ENCODE data around the gene CREB5. TPM values are rescaled to one million over a fixed set of nuclear protein-coding genes. Genes with fewer than 3 reads are reported as not detected.

The CREB5 gene
- total RNA-seq, 1 experiment from 2014 or later, result 1.3 TPM

GRCh38 chr7:28675429-28675828 is 263.1 kb downstream of the CREB5 start (continued):
- no peak for TF ChIP-seq FOXP4 (CRISPR knock-in tag; IDR thresholded peaks at IDR 0.05)
- no peak for TF ChIP-seq IRF2 (CRISPR knock-in tag; IDR thresholded peaks at IDR 0.05; ENCODE audit: borderline replicate concordance, low read depth)
- TF ChIP-seq JUN (CRISPR knock-in tag; IDR thresholded peaks at IDR 0.05), result no peak
- TF ChIP-seq AFF4 (CRISPR knock-in tag; IDR thresholded peaks at IDR 0.05; ENCODE audit: borderline replicate concordance), result no peak
- no peak for TF ChIP-seq TCF7 (CRISPR knock-in tag; IDR thresholded peaks at IDR 0.05; ENCODE audit: low read depth)
- TF ChIP-seq STAT6 (CRISPR knock-in tag; conservative IDR thresholded peaks at IDR 0.05; ENCODE audit: low read depth), result no peak
- TF ChIP-seq SP1 (CRISPR knock-in tag; conservative IDR thresholded peaks at IDR 0.05), result no peak
- no peak for TF ChIP-seq ERG (CRISPR knock-in tag; IDR thresholded peaks at IDR 0.05)
- TF ChIP-seq ZNF138 (CRISPR knock-in tag; conservative IDR thresholded peaks at IDR 0.05), result no peak

GRCh38 chr7:28677668-28678067 is 265.4 kb downstream of the CREB5 start:
- Mint-ChIP-seq H3K27me3 (ENCODE audit: low read depth) (no peaks in the 10 kb centered on the region), H3K4me3 (no peak overlapping the region), H3K9me3 (no peaks in the 10 kb centered on the region), H3K36me3 (no peaks in the 10 kb centered on the region), H3K4me1 (peaks cover 48% of the 10 kb centered on the region), H3K27ac (no peak overlapping the region; the same call in 1 of the 2 replicates)
- ATAC-seq (no peak), DNase-seq (ENCODE audit: low spot score) (no peak)
- ChIA-PET CTCF (no interaction called here), POLR2A (no interaction called here)
- TF ChIP-seq ZNF121 (CRISPR knock-in tag; IDR thresholded peaks at IDR 0.05) (peak; percentile 74), MXD4 (CRISPR knock-in tag; IDR thresholded peaks at IDR 0.05; ENCODE audit: borderline replicate concordance) (no peak)

- no peak for ATAC-seq
- no peaks in the 10 kb centered on the region for H3K27me3 Mint-ChIP-seq (ENCODE audit: low read depth)
- TF ChIP-seq PRRX2 (CRISPR knock-in tag; IDR thresholded peaks at IDR 0.05) (no peak), IRF2 (CRISPR knock-in tag; IDR thresholded peaks at IDR 0.05; ENCODE audit: borderline replicate concordance, low read depth) (no peak), ATF1 (CRISPR knock-in tag; IDR thresholded peaks at IDR 0.05) (no peak), SOX15 (CRISPR knock-in tag; IDR thresholded peaks at IDR 0.05) (no peak), CDX4 (CRISPR knock-in tag; IDR thresholded peaks at IDR 0.05; ENCODE audit: borderline replicate concordance) (no peak), ATF2 (CRISPR knock-in tag; IDR thresholded peaks at IDR 0.05; ENCODE audit: borderline replicate concordance, low read depth) (no peak)
Observed at GRCh38 chr7:28678431-28678965, 266.2 kb downstream of the CREB5 start.

More at GRCh38 chr7:28678431-28678965, 266.2 kb downstream of the CREB5 start:
- Mint-ChIP-seq H3K27ac (no peak overlapping the region), H3K4me1 (peaks cover 45% of the 10 kb centered on the region), H3K4me3 (no peak overlapping the region), H3K36me3 (no peaks in the 10 kb centered on the region), H3K9me3 (no peaks in the 10 kb centered on the region)
- ChIA-PET CTCF (interaction anchor here (0.6 kb wide), 1 partner anchor 59 kb away, joined by 4 read pairs; no protein-coding TSS in a partner anchor), POLR2A (no interaction called here)
- no peak for DNase-seq (ENCODE audit: low spot score)
